Renal cortex interstitium (tissue), 11 donors: ENCODE measurements around the gene ZNF428. TPM values are rescaled to one million over a fixed set of nuclear protein-coding genes. Genes with fewer than 3 reads are reported as not detected.
"Not testable (repeated sequence)": the region's sequence is repeated elsewhere in the genome, so short reads cannot be mapped to it uniquely, and the experiment has no call there.

ENCODE experiments used
- DNase-seq, 11 donors: peaks; one replicate each; pipeline ENCODE4 v3.0.0-alpha.2; 2013; ENCODE audit warnings: low read depth in 9 of 11, low spot score in 4 of 11; ENCODE audit errors: extremely low read depth in 1 of 11
- polyA plus RNA-seq, 3 donors: library from polyadenylated mRNA; unstranded; fragments of 120-200 nt; gene quantifications; one replicate each; pipeline ENCODE4 v1.2.1, GENCODE V29; 2013; ENCODE audit not compliant: insufficient read length in 3 of 3

Gene ZNF428
- polyA plus RNA-seq, 3 donors = 79.5 to 128 (median 101) TPM

- DNase-seq = not testable (repeated sequence)
Observed at GRCh38 chr19:43600326-43600725, 19.1 kb downstream of the ZNF428 start.

- no peak for DNase-seq
Observed at GRCh38 chr19:43599635-43600295, 19.7 kb downstream of the ZNF428 start.

- no peak for DNase-seq
Observed at GRCh38 chr19:43598445-43599240, 20.8 kb downstream of the ZNF428 start.

- no peak for DNase-seq
Observed at GRCh38 chr19:43597876-43598275, 21.6 kb downstream of the ZNF428 start.

- DNase-seq = no peak
Observed at GRCh38 chr19:43596842-43597461, 22.5 kb downstream of the ZNF428 start.

- peak; percentile 99 to 100 (median 100) for DNase-seq
Observed at GRCh38 chr19:43595999-43596841, 23.2 kb downstream of the ZNF428 start, which contains the start of the genes IRGQ and ZNF576. IRGQ (minus strand) TSS chr19:43596134; CDS start chr19:43595338, 796 bp downstream. ZNF576 (plus strand) TSS chr19:43596595; CDS start chr19:43597109, 514 bp downstream.

- no peak for DNase-seq
Observed at GRCh38 chr19:43595605-43595998, 23.8 kb downstream of the ZNF428 start.

- DNase-seq = peak in 3 of 11 donors; percentile 39 to 62 (median 46)
Observed at GRCh38 chr19:43594710-43595604, 24.5 kb downstream of the ZNF428 start.

- no peak for DNase-seq
Observed at GRCh38 chr19:43594081-43594697, 25.2 kb downstream of the ZNF428 start.

GRCh38 chr19:43592800-43593350, 26.6 kb downstream of the ZNF428 start:
- no peak for DNase-seq

- no peak for DNase-seq
Observed at GRCh38 chr19:43591904-43592772, 27.3 kb downstream of the ZNF428 start.

- no peak for DNase-seq
Observed at GRCh38 chr19:43589678-43590077, 29.8 kb downstream of the ZNF428 start.

GRCh38 chr19:43589277-43589676, 30.2 kb downstream of the ZNF428 start:
- DNase-seq = no peak

- DNase-seq = not testable (repeated sequence)
Observed at GRCh38 chr19:43587029-43587428, 32.4 kb downstream of the ZNF428 start.

- DNase-seq = no peak
Observed at GRCh38 chr19:43586346-43586745, 33.1 kb downstream of the ZNF428 start.

GRCh38 chr19:43584484-43584883, 34.9 kb downstream of the ZNF428 start:
- DNase-seq = no peak
